ENCODE data around the gene ANAPC13.

GRCh38 chr3:134527037-134527436 lies 41.3 kb upstream of the ANAPC13 start:
- no peak for TF ChIP-seq EZH2phosphoT487 (IDR thresholded peaks at IDR 0.05; ENCODE audit: low read length)
- TF ChIP-seq, protein P1, sequence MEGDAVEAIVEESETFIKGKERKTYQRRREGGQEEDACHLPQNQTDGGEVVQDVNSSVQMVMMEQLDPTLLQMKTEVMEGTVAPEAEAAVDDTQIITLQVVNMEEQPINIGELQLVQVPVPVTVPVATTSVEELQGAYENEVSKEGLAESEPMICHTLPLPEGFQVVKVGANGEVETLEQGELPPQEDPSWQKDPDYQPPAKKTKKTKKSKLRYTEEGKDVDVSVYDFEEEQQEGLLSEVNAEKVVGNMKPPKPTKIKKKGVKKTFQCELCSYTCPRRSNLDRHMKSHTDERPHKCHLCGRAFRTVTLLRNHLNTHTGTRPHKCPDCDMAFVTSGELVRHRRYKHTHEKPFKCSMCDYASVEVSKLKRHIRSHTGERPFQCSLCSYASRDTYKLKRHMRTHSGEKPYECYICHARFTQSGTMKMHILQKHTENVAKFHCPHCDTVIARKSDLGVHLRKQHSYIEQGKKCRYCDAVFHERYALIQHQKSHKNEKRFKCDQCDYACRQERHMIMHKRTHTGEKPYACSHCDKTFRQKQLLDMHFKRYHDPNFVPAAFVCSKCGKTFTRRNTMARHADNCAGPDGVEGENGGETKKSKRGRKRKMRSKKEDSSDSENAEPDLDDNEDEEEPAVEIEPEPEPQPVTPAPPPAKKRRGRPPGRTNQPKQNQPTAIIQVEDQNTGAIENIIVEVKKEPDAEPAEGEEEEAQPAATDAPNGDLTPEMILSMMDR (IDR thresholded peaks at IDR 0.05; ENCODE audit: low read length): no peak
